ENCODE measurements around the gene ACO2.

ACO2 gene

DNA sequence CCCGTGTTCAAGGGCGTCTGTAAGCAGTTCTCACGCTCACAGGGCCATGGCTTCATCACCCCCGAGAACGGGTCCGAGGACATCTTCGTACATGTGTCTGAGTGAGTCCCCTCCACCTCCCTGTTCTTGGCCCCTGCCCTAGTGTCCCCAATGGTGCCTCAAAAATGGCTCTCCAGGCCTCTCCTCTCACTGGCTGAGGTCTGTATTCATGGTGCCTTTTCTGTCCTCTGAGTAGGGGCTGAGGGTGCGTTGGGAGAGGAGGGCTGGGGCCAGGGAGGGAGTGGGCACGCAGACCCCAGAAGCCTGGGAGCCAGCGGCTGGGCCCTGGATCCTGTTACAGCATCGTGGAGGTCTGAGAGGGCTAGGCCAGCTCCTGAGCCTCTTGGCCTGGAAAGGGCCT is 104.8 kb downstream of the ACO2 start:
- DNase-seq, result no peak

DNA sequence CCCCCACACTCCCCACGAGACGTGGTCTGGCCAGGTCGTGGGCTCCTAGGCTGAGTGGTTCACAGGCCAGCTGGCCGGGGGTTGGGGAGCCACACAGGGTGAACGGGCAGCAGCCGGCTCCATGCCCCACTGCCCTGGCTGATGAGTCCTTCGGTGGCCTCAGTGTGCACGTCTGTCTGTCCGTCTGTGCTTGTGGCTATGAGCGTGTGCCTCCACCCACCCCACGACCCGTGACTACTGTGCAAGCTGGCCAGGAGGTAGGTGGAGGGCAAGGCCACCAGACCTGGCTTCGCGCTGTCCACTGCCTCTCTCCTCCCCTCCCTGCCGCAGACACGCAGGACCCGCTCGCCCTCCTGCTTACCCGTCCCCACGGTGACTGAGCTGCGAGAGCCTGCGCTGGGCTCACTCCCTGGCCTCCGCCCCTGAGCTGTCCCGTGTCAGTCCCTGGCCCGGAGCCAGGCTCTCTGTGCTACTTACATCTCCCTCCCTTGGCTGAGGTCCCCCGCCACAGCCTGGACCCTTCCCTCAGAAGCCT is 106.0 kb downstream of the ACO2 start:
- DNase-seq, result no peak

- DNase-seq, result no peak
Observed at GRCh38 chr22:41575533-41575932, 106.6 kb downstream of the ACO2 start.

- no peak for DNase-seq
Observed at GRCh38 chr22:41576877-41577276, 108.0 kb downstream of the ACO2 start.

GRCh38 chr22:41578114-41578513 is 109.2 kb downstream of the ACO2 start:
- DNase-seq, result no peak

All from amniotic stem cell (primary cell).